DND-41 (cell line): ENCODE measurements around the gene KIAA0586.

Experiments used
- EZH2 ChIP-seq: IDR thresholded peaks from 3 replicates; pipeline ENCODE4 v1.6.1; 2012; ENCODE audit warnings: borderline replicate concordance, low read depth, mild to moderate bottlenecking, moderate library complexity, low read length, inconsistent platforms; ENCODE audit not compliant: severe bottlenecking
- TF ChIP-seq, protein P1 (sequence below): IDR thresholded peaks from 2 replicates; pipeline ENCODE4 v1.5.1; 2012; ENCODE audit warnings: borderline replicate concordance, low read length, moderate library complexity, mild to moderate bottlenecking; ENCODE audit not compliant: poor library complexity, severe bottlenecking; ENCODE audit errors: extremely low read depth

DNA sequence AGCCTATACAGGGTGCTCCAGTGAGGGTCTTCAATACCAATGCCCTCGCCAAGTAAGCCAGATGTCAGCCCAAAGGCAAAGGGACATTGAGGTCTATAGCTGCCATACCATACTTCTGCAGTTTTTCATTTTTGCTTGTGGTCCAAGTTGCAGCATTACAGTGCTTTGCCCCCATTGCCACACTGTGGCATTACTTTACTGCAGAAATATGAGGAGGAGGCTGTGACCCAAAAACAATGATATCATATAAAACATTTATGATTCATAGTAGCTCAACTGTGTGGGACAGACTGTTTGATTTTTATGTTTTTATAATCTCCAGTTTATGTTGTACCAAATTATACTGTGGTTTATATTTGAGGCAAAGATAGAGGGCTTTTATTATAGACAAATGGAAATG, 64.1 kb downstream of the KIAA0586 start:
- TF ChIP-seq EZH2: no peak
- TF ChIP-seq, protein P1, sequence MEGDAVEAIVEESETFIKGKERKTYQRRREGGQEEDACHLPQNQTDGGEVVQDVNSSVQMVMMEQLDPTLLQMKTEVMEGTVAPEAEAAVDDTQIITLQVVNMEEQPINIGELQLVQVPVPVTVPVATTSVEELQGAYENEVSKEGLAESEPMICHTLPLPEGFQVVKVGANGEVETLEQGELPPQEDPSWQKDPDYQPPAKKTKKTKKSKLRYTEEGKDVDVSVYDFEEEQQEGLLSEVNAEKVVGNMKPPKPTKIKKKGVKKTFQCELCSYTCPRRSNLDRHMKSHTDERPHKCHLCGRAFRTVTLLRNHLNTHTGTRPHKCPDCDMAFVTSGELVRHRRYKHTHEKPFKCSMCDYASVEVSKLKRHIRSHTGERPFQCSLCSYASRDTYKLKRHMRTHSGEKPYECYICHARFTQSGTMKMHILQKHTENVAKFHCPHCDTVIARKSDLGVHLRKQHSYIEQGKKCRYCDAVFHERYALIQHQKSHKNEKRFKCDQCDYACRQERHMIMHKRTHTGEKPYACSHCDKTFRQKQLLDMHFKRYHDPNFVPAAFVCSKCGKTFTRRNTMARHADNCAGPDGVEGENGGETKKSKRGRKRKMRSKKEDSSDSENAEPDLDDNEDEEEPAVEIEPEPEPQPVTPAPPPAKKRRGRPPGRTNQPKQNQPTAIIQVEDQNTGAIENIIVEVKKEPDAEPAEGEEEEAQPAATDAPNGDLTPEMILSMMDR: no peak
